GM23338 (cell line): ENCODE results near the gene TMEM119. TPM values are rescaled to one million over a fixed set of nuclear protein-coding genes. Genes with fewer than 3 reads are reported as not detected.
A peak's percentile ranks its signal among the peaks of the same experiment; 100 is the strongest.
"Not testable (repeated sequence)": the region's sequence is repeated elsewhere in the genome, so short reads cannot be mapped to it uniquely, and the experiment has no call there.

Experiments
- ATAC-seq: fragments of 200-7000 bp; cut with Tn5 transposase; 3 replicates; pipeline ENCODE4 v1.9.1; 2020
- DNase-seq: peaks from one replicate; pipeline ENCODE4 v3.0.0-alpha.2; 2015; ENCODE audit warnings: low spot score
- H2AFZ ChIP-seq: fragments of 200-600 bp; sonication (generic); 2 replicates; pipeline ENCODE4 v1.8.0; 2016; ENCODE audit warnings: antibody characterized with exemption, mild to moderate bottlenecking, moderate library complexity
- H3F3A ChIP-seq: fragments of 200-600 bp; sonication (generic); replicated peaks from 2 replicates; pipeline ENCODE4 v1.8.0; 2017; ENCODE audit warnings: antibody characterized with exemption, mixed run types, low read depth
- H3K27ac ChIP-seq: fragments of 200-600 bp; sonication (generic); 2 replicates; pipeline ENCODE4 v1.6.1; 2016; ENCODE audit warnings: low read depth
- H3K27me3 ChIP-seq: fragments of 200-600 bp; sonication (generic); 2 replicates; pipeline ENCODE4 v1.8.0; 2016; ENCODE audit warnings: mild to moderate bottlenecking, mixed run types, moderate library complexity; ENCODE audit not compliant: insufficient read depth
- H3K36me3 ChIP-seq: fragments of 200-600 bp; sonication (generic); 2 replicates; pipeline ENCODE4 v1.8.0; 2016; ENCODE audit warnings: mild to moderate bottlenecking; ENCODE audit not compliant: insufficient read depth
- H3K4me1 ChIP-seq: fragments of 200-600 bp; sonication (generic); 2 replicates; pipeline ENCODE4 v1.8.0; 2016; ENCODE audit warnings: mild to moderate bottlenecking, moderate library complexity; ENCODE audit not compliant: insufficient read depth
- H3K4me2 ChIP-seq: fragments of 200-600 bp; sonication (generic); 2 replicates; pipeline ENCODE4 v1.7.1; 2017; ENCODE audit warnings: mixed run types
- H3K4me3 ChIP-seq: fragments of 200-600 bp; sonication (generic); 2 replicates; pipeline ENCODE4 v1.6.1; 2016; ENCODE audit warnings: mixed run types
- H3K79me2 ChIP-seq: fragments of 200-600 bp; sonication (generic); replicated peaks from 2 replicates; pipeline ENCODE4 v1.8.0; 2017; ENCODE audit warnings: mild to moderate bottlenecking; ENCODE audit not compliant: insufficient read depth
- H3K9me2 ChIP-seq: fragments of 200-600 bp; sonication (generic); 2 replicates; pipeline ENCODE4 v1.8.0; 2017; ENCODE audit not compliant: insufficient read depth
- H4K20me1 ChIP-seq: fragments of 200-600 bp; sonication (generic); replicated peaks from 2 replicates; pipeline ENCODE4 v1.8.0; 2017; ENCODE audit warnings: mild to moderate bottlenecking; ENCODE audit not compliant: insufficient read depth
- H3K27ac Mint-ChIP-seq: 2 replicates; pipeline ENCODE4 v1.8.0; 2020; ENCODE audit warnings: inconsistent platforms, mild to moderate bottlenecking, moderate library complexity, mixed read lengths
- H3K27me3 Mint-ChIP-seq: 3 replicates; pipeline ENCODE4 v1.8.0; 2022; ENCODE audit warnings: low read depth, mild to moderate bottlenecking, moderate library complexity, mixed read lengths, inconsistent platforms; ENCODE audit not compliant: insufficient read depth, poor library complexity
- H3K36me3 Mint-ChIP-seq: 3 replicates; pipeline ENCODE4 v1.8.0; 2021; ENCODE audit warnings: low read depth, mild to moderate bottlenecking, inconsistent platforms, moderate library complexity, mixed read lengths
- H3K4me1 Mint-ChIP-seq: 3 replicates; pipeline ENCODE4 v1.8.0; 2020; ENCODE audit warnings: mild to moderate bottlenecking, inconsistent platforms, mixed read lengths
- H3K4me3 Mint-ChIP-seq: 3 replicates; pipeline ENCODE4 v1.8.0; 2021; ENCODE audit warnings: moderate library complexity, mild to moderate bottlenecking, inconsistent platforms, mixed read lengths
- H3K9me3 Mint-ChIP-seq: 3 replicates; pipeline ENCODE4 v1.8.0; 2020; ENCODE audit warnings: moderate library complexity, mild to moderate bottlenecking, inconsistent platforms, mixed read lengths
- CREB1 ChIP-seq: fragments of 250-450 bp; sonication (Bioruptor Pico); IDR thresholded peaks from 2 replicates; pipeline ENCODE4 v1.5.0; 2020; ENCODE audit warnings: low read depth, mild to moderate bottlenecking, moderate library complexity
- EZH2phosphoT487 ChIP-seq: fragments of 200-600 bp; sonication (generic); IDR thresholded peaks from one replicate; pipeline ENCODE4 v1.8.1; 2018; ENCODE audit warnings: antibody characterized with exemption; ENCODE audit not compliant: unreplicated experiment
- NANOG ChIP-seq: IDR thresholded peaks from 2 replicates; pipeline ENCODE4 v1.6.1; 2016; ENCODE audit warnings: antibody characterized with exemption, borderline replicate concordance
- POLR2AphosphoS5 ChIP-seq: IDR thresholded peaks from 2 replicates; pipeline ENCODE4 v1.6.1; 2016; ENCODE audit warnings: antibody characterized with exemption, low read depth
- REST ChIP-seq: IDR thresholded peaks from one replicate; pipeline ENCODE4 v1.6.1; 2018; ENCODE audit warnings: antibody characterized with exemption; ENCODE audit not compliant: unreplicated experiment
- ZNF114 ChIP-seq: fragments of 250-450 bp; sonication (Bioruptor Pico); IDR thresholded peaks from 2 replicates; pipeline ENCODE4 v1.5.0; 2020; ENCODE audit warnings: mild to moderate bottlenecking, moderate library complexity
- ZNF331 ChIP-seq: fragments of 250-450 bp; sonication (Bioruptor Pico); IDR thresholded peaks from 2 replicates; pipeline ENCODE4 v1.5.0; 2020; ENCODE audit warnings: low read depth, mild to moderate bottlenecking, moderate library complexity
- ZNF462 ChIP-seq: fragments of 250-450 bp; sonication (Bioruptor Pico); IDR thresholded peaks from 2 replicates; pipeline ENCODE4 v1.5.0; 2020; ENCODE audit warnings: mild to moderate bottlenecking, moderate library complexity
- polyA plus RNA-seq: library from polyadenylated mRNA; unstranded; fragments of >200 nt; fragmentation: Nextera tagmentation; extraction: Ambion mirVana; gene quantifications from 2 replicates; pipeline ENCODE4 v1.2.1, GENCODE V29; 2016
- total RNA-seq: library from RNA; depleted of rRNA; stranded (reverse); fragments of >200 nt; shearing (Covaris generic); gene quantifications from 2 replicates; pipeline ENCODE4 v1.2.3, GENCODE V29; 2014
- TF ChIP-seq, protein P1 (sequence below): IDR thresholded peaks from 2 replicates; pipeline ENCODE4 v1.6.1; 2016; ENCODE audit warnings: antibody characterized with exemption

The TMEM119 gene
- total and polyA plus RNA-seq, 2 experiments from 2014 or later: 0.06 to 0.07 TPM

DNA sequence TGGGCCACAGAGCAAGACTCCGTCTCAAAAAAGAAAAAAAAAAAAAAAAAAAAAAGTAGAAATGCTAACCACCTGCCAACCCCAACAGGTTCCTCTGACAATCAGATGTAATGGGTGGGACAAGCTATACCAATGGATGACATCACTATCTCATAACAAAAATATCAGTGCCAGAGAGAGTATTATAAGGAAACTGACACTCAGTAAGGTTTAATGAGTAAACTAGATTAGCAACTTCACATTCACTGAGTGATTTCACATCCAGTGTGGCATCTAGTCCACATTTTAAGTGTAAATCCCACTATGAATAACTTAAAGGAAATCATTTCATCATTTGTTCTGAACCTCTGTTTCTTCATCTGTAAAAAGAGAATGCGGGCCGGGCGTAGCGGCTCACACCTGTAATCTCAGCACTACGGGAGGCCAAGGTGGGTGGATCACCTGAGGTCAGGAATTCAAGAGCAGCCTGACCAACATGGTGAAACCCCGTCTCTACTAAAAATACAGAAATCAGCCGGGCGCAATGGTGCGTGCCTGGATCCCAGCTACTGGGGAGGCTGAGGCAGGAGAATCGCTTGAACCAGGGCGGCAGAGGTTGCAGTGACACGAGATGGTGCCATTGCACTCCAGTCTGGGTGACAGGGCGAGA, 38.8 kb downstream of the TMEM119 start (continued):
- TF ChIP-seq EZH2phosphoT487 (no peak), CREB1 (CRISPR knock-in tag) (no peak)

DNA sequence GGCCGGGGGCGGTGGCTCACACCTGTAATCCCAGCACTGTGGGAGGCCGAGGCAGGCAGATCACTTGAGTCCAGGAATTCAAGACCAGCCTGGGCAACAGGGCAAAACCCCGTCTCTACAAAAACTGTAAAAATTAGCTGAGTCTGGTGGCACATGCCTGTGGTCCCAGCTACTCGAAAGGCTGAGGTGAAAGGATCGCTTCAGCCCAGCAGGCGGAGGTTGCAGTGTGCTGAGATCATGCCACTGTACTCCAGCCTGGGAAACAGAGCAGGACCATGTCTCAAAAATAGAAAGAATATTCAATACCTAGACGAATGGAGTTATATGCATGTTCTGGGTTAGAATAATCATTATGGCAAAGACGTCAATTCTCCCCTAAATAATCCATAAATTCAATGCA, 42.5 kb downstream of the TMEM119 start:
- not testable (repeated sequence) for H3K27ac ChIP-seq, H2AFZ ChIP-seq, H3K27ac Mint-ChIP-seq, ATAC-seq, H3K9me3 Mint-ChIP-seq, H3K9me2 ChIP-seq, H3K27me3 Mint-ChIP-seq, H3K36me3 ChIP-seq, H3K27me3 ChIP-seq, H3K4me3 ChIP-seq, H3K4me2 ChIP-seq, DNase-seq, H3K4me3 Mint-ChIP-seq, H3K4me1 ChIP-seq, H3F3A ChIP-seq
- peaks cover 45% of the 10 kb centered on the region for H3K4me1 Mint-ChIP-seq
- H4K20me1 ChIP-seq: peaks cover 68% of the 10 kb centered on the region
- peaks cover 12% of the 10 kb centered on the region; the same call in 1 of the 3 replicates for H3K36me3 Mint-ChIP-seq
- H3K79me2 ChIP-seq: peaks cover 100% of the 10 kb centered on the region

DNA sequence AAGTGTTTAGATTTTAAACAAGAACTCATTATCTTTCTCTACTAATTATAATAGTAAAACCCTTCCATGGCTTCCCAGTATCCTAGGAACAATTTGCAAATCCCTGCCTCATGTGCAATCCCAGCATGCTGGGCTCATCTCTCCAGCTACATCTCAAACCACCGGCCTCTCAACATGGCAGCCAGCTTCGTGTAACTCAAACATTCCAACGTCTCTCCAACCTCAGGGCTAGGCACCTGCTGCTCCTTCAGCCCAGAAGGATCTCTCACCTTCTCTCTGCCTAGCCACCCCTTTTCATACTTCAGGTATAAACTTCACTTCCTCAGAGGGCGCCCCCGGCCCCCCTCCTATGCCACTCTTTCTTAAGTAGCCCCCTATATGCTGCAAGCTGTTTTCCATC, 44.1 kb downstream of the TMEM119 start:
- Mint-ChIP-seq H3K27ac (no peak overlapping the region), H3K27me3 (no peaks in the 10 kb centered on the region), H3K36me3 (peaks cover 14% of the 10 kb centered on the region), H3K9me3 (no peaks in the 10 kb centered on the region), H3K4me1 (peaks cover 31% of the 10 kb centered on the region), H3K4me3 (no peak overlapping the region)
- Histone ChIP-seq H3K27me3 (no peaks in the 10 kb centered on the region), H4K20me1 (peaks cover 66% of the 10 kb centered on the region), H3K4me3 (no peak overlapping the region), H3F3A (no peaks in the 10 kb centered on the region), H3K36me3 (peaks cover 4% of the 10 kb centered on the region; the same call in 1 of the 2 replicates), H3K79me2 (peaks cover 100% of the 10 kb centered on the region), H3K9me2 (no peaks in the 10 kb centered on the region), H3K27ac (no peak overlapping the region), H3K4me1 (no peaks in the 10 kb centered on the region), H3K4me2 (no peak overlapping the region), H2AFZ (no peak overlapping the region)
- ATAC-seq (no peak), DNase-seq (peak; percentile 19)
- no peak for TF ChIP-seq ZNF114 (CRISPR knock-in tag)
- no peak for TF ChIP-seq ZNF331 (CRISPR knock-in tag)
- TF ChIP-seq REST: no peak
- no peak for TF ChIP-seq NANOG
- TF ChIP-seq, protein P1, sequence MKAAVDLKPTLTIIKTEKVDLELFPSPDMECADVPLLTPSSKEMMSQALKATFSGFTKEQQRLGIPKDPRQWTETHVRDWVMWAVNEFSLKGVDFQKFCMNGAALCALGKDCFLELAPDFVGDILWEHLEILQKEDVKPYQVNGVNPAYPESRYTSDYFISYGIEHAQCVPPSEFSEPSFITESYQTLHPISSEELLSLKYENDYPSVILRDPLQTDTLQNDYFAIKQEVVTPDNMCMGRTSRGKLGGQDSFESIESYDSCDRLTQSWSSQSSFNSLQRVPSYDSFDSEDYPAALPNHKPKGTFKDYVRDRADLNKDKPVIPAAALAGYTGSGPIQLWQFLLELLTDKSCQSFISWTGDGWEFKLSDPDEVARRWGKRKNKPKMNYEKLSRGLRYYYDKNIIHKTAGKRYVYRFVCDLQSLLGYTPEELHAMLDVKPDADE: no peak
- TF ChIP-seq POLR2AphosphoS5: no peak
- TF ChIP-seq ZNF462 (CRISPR knock-in tag): no peak
- no peak for TF ChIP-seq EZH2phosphoT487
- TF ChIP-seq CREB1 (CRISPR knock-in tag): no peak
